Gastrocnemius medialis (tissue), 4 donors: ENCODE measurements around the gene LRR1. TPM values are rescaled to one million over a fixed set of nuclear protein-coding genes. Genes with fewer than 3 reads are reported as not detected.

ENCODE experiments used
- ATAC-seq, 2 donors: fragments of 150-250 bp; one replicate each; pipeline ENCODE4 v1.9.1; 2016
- DNase-seq, 2 donors: peaks; one replicate each; pipeline ENCODE4 v3.0.0-alpha.2; 2019
- H3K27ac ChIP-seq, 4 donors: fragments of 200-600 bp; sonication (generic); 1 replicate in 1 of 4; 2 replicates in 3 of 4; pipeline ENCODE4 v1.5.1; 2016 to 2018; ENCODE audit warnings: mild to moderate bottlenecking in 2 of 4, moderate library complexity in 1 of 4
- H3K27me3 ChIP-seq, 3 donors: fragments of 200-600 bp; sonication (generic) in 2 of 3; 1 replicate in 1 of 3; 2 replicates in 2 of 3; pipeline versions ENCODE4 v1.5.1 to v1.6.0; 2016 to 2019; ENCODE audit warnings: mild to moderate bottlenecking in 1 of 3, moderate library complexity in 1 of 3
- H3K36me3 ChIP-seq, 2 donors: fragments of 200-600 bp; sonication (generic) in 1 of 2; one replicate each; pipeline ENCODE4 v1.5.1; 2017 to 2018
- H3K4me1 ChIP-seq, 2 donors: fragments of 200-600 bp; sonication (generic) in 1 of 2; one replicate each; pipeline ENCODE4 v1.5.1; 2016 to 2017; ENCODE audit warnings: mild to moderate bottlenecking in 2 of 2
- H3K4me3 ChIP-seq, 4 donors: fragments of 200-600 bp; sonication (generic) in 3 of 4; 1 replicate in 1 of 4; 2 replicates in 3 of 4; pipeline ENCODE4 v1.5.1; 2016 to 2019; ENCODE audit warnings: mild to moderate bottlenecking in 2 of 4
- H3K9me3 ChIP-seq, 3 donors: fragments of 200-600 bp; sonication (generic) in 2 of 3; 1 replicate in 1 of 3; 2 replicates in 2 of 3; pipeline ENCODE4 v1.5.1; 2016 to 2019
- CTCF ChIP-seq, 5 experiments: fragments of 450-650 bp in 3 of 5; fragments of 200-600 bp in 2 of 5; sonication (generic) in 2 of 5; IDR thresholded peaks in 4 of 5; conservative IDR thresholded peaks in 1 of 5; 1 replicate in 4 of 5; 2 replicates in 1 of 5; pipeline ENCODE4 v1.5.1; 2016 to 2019; ENCODE audit warnings: antibody characterized with exemption in 5 of 5, mild to moderate bottlenecking in 3 of 5, moderate library complexity in 3 of 5
- POLR2A ChIP-seq, 2 donors: fragments of 450-650 bp; IDR thresholded peaks; one replicate each; pipeline ENCODE4 v1.6.1; 2017; ENCODE audit warnings: antibody characterized with exemption in 2 of 2, mild to moderate bottlenecking in 2 of 2, moderate library complexity in 2 of 2
- in situ Hi-C, 4 donors: fragments of 200-750 bp; cut with MboI; loops; one replicate each; pipeline versions ENCODE4 v1.15.0 to v1.8.0; 2017; ENCODE audit warnings: low sequenced_read_pairs in 4 of 4
- intact Hi-C: fragments of 100-400 bp; cut with DNase I; formaldehyde crosslinking; loops from one replicate; pipeline ENCODE4 v1.15.1; 2023; ENCODE audit warnings: low total_unique reads
- total RNA-seq, 4 donors: library from RNA; depleted of rRNA; stranded (reverse); fragments of >200 nt; gene quantifications; one replicate each; pipeline versions ENCODE4 v1.1.0 to v1.2.3, GENCODE V29; 2016

The LRR1 gene
- total RNA-seq, 4 donors from 2014 or later, result 1.3 to 5.8 (median 3.7) TPM

GRCh38 chr14:49619730-49620129 is 21.0 kb downstream of the LRR1 start:
- Histone ChIP-seq H3K27ac (peak overlapping the region; percentile 94 to 99 (median 96)), H3K27me3 (no peaks in the 10 kb centered on the region), H3K36me3 (peaks cover 0 to 16% of the 10 kb centered on the region in 2 donors), H3K4me3 (peak overlapping the region; percentile 78 to 98 (median 93)), H3K4me1 (peaks cover 20 to 34% of the 10 kb centered on the region in 2 donors), H3K9me3 (no peaks in the 10 kb centered on the region)
- intact Hi-C loops, result loop anchor here (1.0 to 10.0 kb wide), 4 partner anchors 15 to 1625 kb away; partner anchors contain the start of genes LRR1, RPS29 and TMX1
- ATAC-seq, result no peak
- in situ Hi-C loops, result no loop called here
- no peak for DNase-seq
- TF ChIP-seq POLR2A (IDR thresholded peaks at IDR 0.05) (no peak), CTCF (IDR thresholded peaks at IDR 0.05 in 4 of 5, conservative IDR thresholded peaks at IDR 0.05 in 1 of 5) (no peak)

DNA sequence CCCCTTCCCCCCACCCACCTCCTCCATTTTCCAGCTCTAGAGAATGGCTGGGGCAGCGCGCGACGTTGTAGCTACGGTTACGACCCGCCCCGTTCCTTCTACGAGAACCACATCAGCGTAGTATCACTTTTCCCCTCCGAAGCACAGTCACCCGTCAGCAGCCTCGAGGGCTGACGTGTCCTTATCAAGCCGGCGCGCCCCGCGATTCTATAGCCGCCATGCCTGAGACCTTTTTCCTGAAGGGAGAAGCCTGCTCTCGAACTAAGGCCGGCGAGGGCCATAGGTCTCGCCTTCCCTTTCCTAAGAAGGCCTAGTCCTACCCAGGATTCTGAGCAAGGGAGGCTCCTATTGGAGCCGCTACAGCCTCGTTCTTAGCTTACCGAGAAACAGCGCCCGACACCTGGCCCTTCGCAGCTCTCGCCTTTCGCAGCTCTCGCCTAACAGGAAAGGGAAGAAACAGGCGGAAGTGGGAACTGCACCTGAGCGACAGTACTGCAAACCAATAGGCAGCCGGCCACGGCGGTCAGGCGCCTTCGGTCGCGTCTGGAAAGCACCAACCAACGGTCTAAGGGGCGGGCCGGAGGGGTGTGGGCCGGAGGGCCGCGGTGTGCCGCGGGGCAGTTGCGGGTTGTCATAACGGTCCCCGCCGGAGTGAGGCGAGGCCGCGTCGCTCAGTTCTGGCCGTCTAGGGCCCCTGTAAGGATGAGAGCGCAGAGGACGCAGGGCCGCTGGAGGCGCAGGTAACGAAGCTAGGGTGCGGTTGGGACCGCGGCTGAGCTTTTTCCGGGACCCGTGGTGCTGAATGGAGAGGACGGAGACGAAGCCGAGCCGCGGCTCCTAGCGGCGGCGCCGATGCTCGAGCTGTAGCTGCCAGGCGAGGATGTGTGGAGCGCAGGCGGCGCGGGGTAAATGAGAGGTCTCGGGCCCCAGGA is 21.7 kb downstream of the LRR1 start, which contains the start of the genes MGAT2 and RPL36AL:
Gene MGAT2, plus strand, starts transcription at position 618 of the 932 bp plus-strand sequence. CDS start 470 bp downstream, outside the sequence.
Gene RPL36AL, minus strand, starts transcription at position 445 of the 932 bp plus-strand sequence. CDS start 1,522 bp downstream, outside the sequence.
- peaks cover 20 to 34% of the 10 kb centered on the region in 2 donors for H3K4me1 ChIP-seq
- intact Hi-C loops, result loop anchor here (1.0 kb wide), 3 partner anchors 14 to 34 kb away; partner anchors contain the start of genes LRR1 and RPS29
- no peaks in the 10 kb centered on the region for H3K9me3 ChIP-seq
- peak within 1 kb of the TSS; percentile 78 to 98 (median 93) for H3K4me3 ChIP-seq
- H3K27ac ChIP-seq, result peak within 1 kb of the TSS; percentile 94 to 99 (median 96)
- peak; percentile 97 for ATAC-seq
- TF ChIP-seq CTCF (IDR thresholded peaks at IDR 0.05 in 4 of 5, conservative IDR thresholded peaks at IDR 0.05 in 1 of 5) (peak; percentile 7 to 53 (median 38)), POLR2A (IDR thresholded peaks at IDR 0.05) (peak; percentile 96 to 98)
- DNase-seq, result peak; percentile 99
- in situ Hi-C loops, result no loop called here
- no peaks in the 10 kb centered on the region for H3K27me3 ChIP-seq
- H3K36me3 ChIP-seq, result peaks cover 0 to 16% of the 10 kb centered on the region in 2 donors

DNA sequence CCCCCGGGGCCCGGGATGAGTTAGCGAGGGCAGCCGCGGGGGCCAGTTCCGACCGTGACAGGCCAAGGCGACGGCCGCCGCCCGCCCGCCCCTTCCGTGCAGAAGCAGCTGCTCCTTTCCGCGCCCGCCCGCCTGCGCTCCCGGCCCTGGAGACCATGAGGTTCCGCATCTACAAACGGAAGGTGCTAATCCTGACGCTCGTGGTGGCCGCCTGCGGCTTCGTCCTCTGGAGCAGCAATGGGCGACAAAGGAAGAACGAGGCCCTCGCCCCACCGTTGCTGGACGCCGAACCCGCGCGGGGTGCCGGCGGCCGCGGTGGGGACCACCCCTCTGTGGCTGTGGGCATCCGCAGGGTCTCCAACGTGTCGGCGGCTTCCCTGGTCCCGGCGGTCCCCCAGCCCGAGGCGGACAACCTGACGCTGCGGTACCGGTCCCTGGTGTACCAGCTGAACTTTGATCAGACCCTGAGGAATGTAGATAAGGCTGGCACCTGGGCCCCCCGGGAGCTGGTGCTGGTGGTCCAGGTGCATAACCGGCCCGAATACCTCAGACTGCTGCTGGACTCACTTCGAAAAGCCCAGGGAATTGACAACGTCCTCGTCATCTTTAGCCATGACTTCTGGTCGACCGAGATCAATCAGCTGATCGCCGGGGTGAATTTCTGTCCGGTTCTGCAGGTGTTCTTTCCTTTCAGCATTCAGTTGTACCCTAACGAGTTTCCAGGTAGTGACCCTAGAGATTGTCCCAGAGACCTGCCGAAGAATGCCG is 22.6 kb downstream of the LRR1 start:
- H3K36me3 ChIP-seq, result peaks cover 0 to 22% of the 10 kb centered on the region in 2 donors
- H3K9me3 ChIP-seq, result no peaks in the 10 kb centered on the region
- H3K4me1 ChIP-seq, result peaks cover 20 to 34% of the 10 kb centered on the region in 2 donors
- intact Hi-C loops, result no loop called here
- in situ Hi-C loops, result no loop called here
- H3K27me3 ChIP-seq, result no peaks in the 10 kb centered on the region
- H3K4me3 ChIP-seq, result peak overlapping the region; percentile 78 to 98 (median 93)
- H3K27ac ChIP-seq, result peak overlapping the region; percentile 94 to 99 (median 96)
- peak; percentile 29 to 65 for DNase-seq
- peak; percentile 46 to 56 for ATAC-seq
- TF ChIP-seq CTCF (IDR thresholded peaks at IDR 0.05 in 4 of 5, conservative IDR thresholded peaks at IDR 0.05 in 1 of 5) (no peak), POLR2A (IDR thresholded peaks at IDR 0.05) (no peak)

- intact Hi-C loops, result no loop called here
- ATAC-seq, result no peak
- Histone ChIP-seq H3K9me3 (no peaks in the 10 kb centered on the region), H3K27me3 (no peaks in the 10 kb centered on the region), H3K36me3 (peaks cover 0 to 22% of the 10 kb centered on the region in 2 donors), H3K4me3 (peak overlapping the region; percentile 78 to 98 (median 93)), H3K4me1 (peaks cover 20 to 34% of the 10 kb centered on the region in 2 donors), H3K27ac (peak overlapping the region in 1 of 4 donors; percentile 94)
- TF ChIP-seq POLR2A (IDR thresholded peaks at IDR 0.05) (no peak), CTCF (IDR thresholded peaks at IDR 0.05 in 4 of 5, conservative IDR thresholded peaks at IDR 0.05 in 1 of 5) (no peak)
- DNase-seq, result no peak
- in situ Hi-C loops, result no loop called here
Measured at GRCh38 chr14:49622022-49622607, 23.4 kb downstream of the LRR1 start.
